Liver (tissue), 9 donors: ENCODE measurements around the gene TAF3. TPM values are rescaled to one million over a fixed set of nuclear protein-coding genes. Genes with fewer than 3 reads are reported as not detected.

Source experiments
- DNase-seq: peaks from one replicate; pipeline ENCODE4 v3.0.0-alpha.2; 2017; ENCODE audit warnings: low spot score
- H3K27ac ChIP-seq, 2 donors: one replicate each; pipeline ENCODE4 v1.7.0; 2013; ENCODE audit warnings: inconsistent platforms in 2 of 2, low read length in 2 of 2, control low read depth in 1 of 2, low read depth in 1 of 2, mild to moderate bottlenecking in 1 of 2
- H3K27me3 ChIP-seq, 4 donors: one replicate each; pipeline versions ENCODE4 v1.6.1 to v1.7.0; 2013; ENCODE audit warnings: low read length in 3 of 4, inconsistent platforms in 1 of 4, mild to moderate bottlenecking in 1 of 4, moderate library complexity in 1 of 4; ENCODE audit not compliant: control insufficient read depth in 4 of 4, insufficient read depth in 4 of 4
- H3K36me3 ChIP-seq, 4 donors: one replicate each; pipeline versions ENCODE4 v1.6.1 to v1.7.0; 2013; ENCODE audit warnings: low read length in 3 of 4, mild to moderate bottlenecking in 3 of 4, low read depth in 1 of 4, moderate library complexity in 1 of 4; ENCODE audit not compliant: control insufficient read depth in 4 of 4, insufficient read depth in 3 of 4
- H3K4me1 ChIP-seq, 4 donors: one replicate each; pipeline versions ENCODE4 v1.6.1 to v1.7.0; 2013; ENCODE audit warnings: low read length in 3 of 4, mild to moderate bottlenecking in 3 of 4, moderate library complexity in 1 of 4; ENCODE audit not compliant: control insufficient read depth in 4 of 4, insufficient read depth in 4 of 4
- H3K4me3 ChIP-seq, 3 donors: one replicate each; pipeline versions ENCODE4 v1.6.1 to v1.7.0; 2013; ENCODE audit warnings: low read length in 3 of 3, control low read depth in 1 of 3, low read depth in 1 of 3, mild to moderate bottlenecking in 1 of 3
- H3K9ac ChIP-seq, 2 donors: one replicate each; pipeline ENCODE4 v1.7.0; 2013; ENCODE audit warnings: low read length in 2 of 2, mild to moderate bottlenecking in 2 of 2, moderate library complexity in 2 of 2, control low read depth in 1 of 2, low read depth in 1 of 2
- H3K9me3 ChIP-seq, 4 donors: one replicate each; pipeline versions ENCODE4 v1.6.1 to v1.7.0; 2013; ENCODE audit warnings: low read length in 3 of 4; ENCODE audit not compliant: control insufficient read depth in 4 of 4
- EGR1 ChIP-seq, 2 donors: IDR thresholded peaks; 2 replicates each; pipeline ENCODE4 v1.6.1; 2016 to 2018; ENCODE audit warnings: antibody characterized with exemption in 2 of 2, low read depth in 2 of 2
- FOXA1 ChIP-seq: IDR thresholded peaks from 2 replicates; pipeline ENCODE4 v1.6.1; 2016; ENCODE audit warnings: antibody characterized with exemption
- FOXA2 ChIP-seq: IDR thresholded peaks from 2 replicates; pipeline ENCODE4 v1.6.1; 2016; ENCODE audit warnings: antibody characterized with exemption
- GABPA ChIP-seq, 2 donors: IDR thresholded peaks in 1 of 2; conservative IDR thresholded peaks in 1 of 2; 2 replicates each; pipeline ENCODE4 v1.6.1; 2016; ENCODE audit warnings: antibody characterized with exemption in 2 of 2, mild to moderate bottlenecking in 1 of 2, moderate library complexity in 1 of 2
- HNF4A ChIP-seq, 2 donors: conservative IDR thresholded peaks; 2 replicates each; pipeline ENCODE4 v1.6.1; 2016; ENCODE audit warnings: antibody characterized with exemption in 2 of 2, mild to moderate bottlenecking in 2 of 2
- HNF4G ChIP-seq: IDR thresholded peaks from 2 replicates; pipeline ENCODE4 v1.6.1; 2016; ENCODE audit warnings: antibody characterized with exemption
- JUND ChIP-seq, 2 donors: IDR thresholded peaks; 2 replicates each; pipeline ENCODE4 v1.6.1; 2016; ENCODE audit warnings: antibody characterized with exemption in 2 of 2
- NR2F2 ChIP-seq: IDR thresholded peaks from 2 replicates; pipeline ENCODE4 v1.6.1; 2016; ENCODE audit warnings: antibody characterized with exemption
- RAD21 ChIP-seq, 2 donors: IDR thresholded peaks; 2 replicates each; pipeline ENCODE4 v1.6.1; 2016; ENCODE audit warnings: antibody characterized with exemption in 2 of 2, mild to moderate bottlenecking in 2 of 2
- RXRA ChIP-seq, 2 donors: IDR thresholded peaks; 2 replicates each; pipeline ENCODE4 v1.6.1; 2017 to 2018; ENCODE audit warnings: antibody characterized with exemption in 2 of 2, mild to moderate bottlenecking in 1 of 2
- SP1 ChIP-seq: IDR thresholded peaks from 2 replicates; pipeline ENCODE4 v1.6.1; 2018; ENCODE audit warnings: antibody characterized with exemption, mild to moderate bottlenecking
- TAF1 ChIP-seq: conservative IDR thresholded peaks from 2 replicates; pipeline ENCODE4 v1.6.1; 2016; ENCODE audit warnings: antibody characterized with exemption, mild to moderate bottlenecking
- YY1 ChIP-seq: IDR thresholded peaks from 2 replicates; pipeline ENCODE4 v1.6.1; 2016; ENCODE audit warnings: antibody characterized with exemption, mild to moderate bottlenecking
- ZBTB33 ChIP-seq: IDR thresholded peaks from 2 replicates; pipeline ENCODE4 v1.6.1; 2016; ENCODE audit warnings: antibody characterized with exemption
- WGBS: extraction: QIAGEN DNeasy Blood & Tissue Kit; methylation state at CpG from one replicate; pipeline ENCODE4 v1.1.7; 2013; 5-methylcytosine and 5-hydroxymethylcytosine counted together
- polyA plus RNA-seq, 2 donors: library from polyadenylated mRNA; stranded (reverse) in 1 of 2; unstranded in 1 of 2; fragments of 200-250 nt in 1 of 2; fragments of >200 nt in 1 of 2; fragmentation: Nextera tagmentation in 1 of 2; extraction: Ambion mirVana in 1 of 2; gene quantifications; one replicate each; pipeline versions ENCODE4 v1.2.1 to v1.2.3, GENCODE V29; 2013 to 2015
- total RNA-seq, 2 donors: library from RNA; depleted of rRNA; stranded (reverse); fragments of >200 nt; gene quantifications; one replicate each; pipeline ENCODE4 v1.2.3, GENCODE V29; 2014
- TF ChIP-seq, protein P1 (sequence below): fragments of 150-350 bp; IDR thresholded peaks from 2 replicates; pipeline ENCODE4 v1.5.1; 2017; ENCODE audit warnings: improper control_type of control experiment, low read depth, low read length; ENCODE audit not compliant: missing input control
- TF ChIP-seq, protein P2 (sequence below): IDR thresholded peaks from 2 replicates; pipeline ENCODE4 v1.6.1; 2016; ENCODE audit warnings: antibody characterized with exemption, mild to moderate bottlenecking
- TF ChIP-seq, protein P3 (sequence below): IDR thresholded peaks from 2 replicates; pipeline ENCODE4 v1.6.1; 2016; ENCODE audit warnings: antibody characterized with exemption
- TF ChIP-seq, protein P4 (sequence below): IDR thresholded peaks from 2 replicates; pipeline ENCODE4 v1.6.1; 2016; ENCODE audit warnings: antibody characterized with exemption
- donor health status: healthy.
- donor health status: healthy.
- donor health status: healthy.
- donor health status: healthy.
- donor health status: healthy.

TAF3 gene
- total and polyA plus RNA-seq, 4 donors: 1.5 to 3.6 (median 1.9) TPM

DNA sequence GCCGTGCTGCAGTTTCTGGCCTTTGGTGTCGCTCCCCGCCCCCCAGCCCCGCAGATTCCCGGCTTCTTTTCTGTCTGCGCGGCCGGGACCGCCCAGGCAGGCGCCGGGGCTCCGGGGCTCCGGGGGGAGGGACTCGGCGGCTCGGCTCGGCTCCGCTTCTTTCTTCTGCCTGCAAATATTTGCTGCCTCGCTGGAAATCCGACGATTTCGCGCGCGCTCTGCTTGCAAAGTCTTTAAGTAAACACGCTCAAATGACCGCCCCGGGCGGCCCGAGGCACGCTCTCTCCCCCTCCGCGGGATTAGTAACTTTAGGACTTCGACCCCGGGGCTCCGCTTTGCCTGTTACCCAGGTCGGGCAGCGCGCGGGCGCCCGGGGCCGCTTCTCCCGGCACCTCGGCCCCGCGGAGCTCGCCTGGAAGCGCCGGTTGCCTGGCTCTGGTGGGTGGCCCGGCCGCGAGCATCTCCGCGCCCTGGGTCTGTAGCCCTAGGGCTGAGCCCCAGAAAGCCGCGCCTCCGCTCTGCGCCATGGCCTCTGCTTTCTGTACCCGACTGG is 232.3 kb downstream of the TAF3 start:
- TF ChIP-seq HNF4A (conservative IDR thresholded peaks at IDR 0.05) (peak; percentile 77 to 82), SP1 (peak; percentile 66), JUND (IDR thresholded peaks at IDR 0.05) (no peak), RAD21 (IDR thresholded peaks at IDR 0.05) (peak; percentile 13 to 23), FOXA2 (peak; percentile 60), GABPA (IDR thresholded peaks at IDR 0.05 in 1 of 2, conservative IDR thresholded peaks at IDR 0.05 in 1 of 2) (no peak), RXRA (IDR thresholded peaks at IDR 0.05) (peak in 1 of 2 donors; percentile 18), EGR1 (IDR thresholded peaks at IDR 0.05; ENCODE audit: low read depth in 2 of 2) (no peak), YY1 (peak; percentile 23), NR2F2 (no peak), HNF4G (peak; percentile 39), TAF1 (no peak), ZBTB33 (no peak), FOXA1 (peak; percentile 33)
- TF ChIP-seq, protein P1, sequence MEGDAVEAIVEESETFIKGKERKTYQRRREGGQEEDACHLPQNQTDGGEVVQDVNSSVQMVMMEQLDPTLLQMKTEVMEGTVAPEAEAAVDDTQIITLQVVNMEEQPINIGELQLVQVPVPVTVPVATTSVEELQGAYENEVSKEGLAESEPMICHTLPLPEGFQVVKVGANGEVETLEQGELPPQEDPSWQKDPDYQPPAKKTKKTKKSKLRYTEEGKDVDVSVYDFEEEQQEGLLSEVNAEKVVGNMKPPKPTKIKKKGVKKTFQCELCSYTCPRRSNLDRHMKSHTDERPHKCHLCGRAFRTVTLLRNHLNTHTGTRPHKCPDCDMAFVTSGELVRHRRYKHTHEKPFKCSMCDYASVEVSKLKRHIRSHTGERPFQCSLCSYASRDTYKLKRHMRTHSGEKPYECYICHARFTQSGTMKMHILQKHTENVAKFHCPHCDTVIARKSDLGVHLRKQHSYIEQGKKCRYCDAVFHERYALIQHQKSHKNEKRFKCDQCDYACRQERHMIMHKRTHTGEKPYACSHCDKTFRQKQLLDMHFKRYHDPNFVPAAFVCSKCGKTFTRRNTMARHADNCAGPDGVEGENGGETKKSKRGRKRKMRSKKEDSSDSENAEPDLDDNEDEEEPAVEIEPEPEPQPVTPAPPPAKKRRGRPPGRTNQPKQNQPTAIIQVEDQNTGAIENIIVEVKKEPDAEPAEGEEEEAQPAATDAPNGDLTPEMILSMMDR: no peak
- TF ChIP-seq, protein P2, sequence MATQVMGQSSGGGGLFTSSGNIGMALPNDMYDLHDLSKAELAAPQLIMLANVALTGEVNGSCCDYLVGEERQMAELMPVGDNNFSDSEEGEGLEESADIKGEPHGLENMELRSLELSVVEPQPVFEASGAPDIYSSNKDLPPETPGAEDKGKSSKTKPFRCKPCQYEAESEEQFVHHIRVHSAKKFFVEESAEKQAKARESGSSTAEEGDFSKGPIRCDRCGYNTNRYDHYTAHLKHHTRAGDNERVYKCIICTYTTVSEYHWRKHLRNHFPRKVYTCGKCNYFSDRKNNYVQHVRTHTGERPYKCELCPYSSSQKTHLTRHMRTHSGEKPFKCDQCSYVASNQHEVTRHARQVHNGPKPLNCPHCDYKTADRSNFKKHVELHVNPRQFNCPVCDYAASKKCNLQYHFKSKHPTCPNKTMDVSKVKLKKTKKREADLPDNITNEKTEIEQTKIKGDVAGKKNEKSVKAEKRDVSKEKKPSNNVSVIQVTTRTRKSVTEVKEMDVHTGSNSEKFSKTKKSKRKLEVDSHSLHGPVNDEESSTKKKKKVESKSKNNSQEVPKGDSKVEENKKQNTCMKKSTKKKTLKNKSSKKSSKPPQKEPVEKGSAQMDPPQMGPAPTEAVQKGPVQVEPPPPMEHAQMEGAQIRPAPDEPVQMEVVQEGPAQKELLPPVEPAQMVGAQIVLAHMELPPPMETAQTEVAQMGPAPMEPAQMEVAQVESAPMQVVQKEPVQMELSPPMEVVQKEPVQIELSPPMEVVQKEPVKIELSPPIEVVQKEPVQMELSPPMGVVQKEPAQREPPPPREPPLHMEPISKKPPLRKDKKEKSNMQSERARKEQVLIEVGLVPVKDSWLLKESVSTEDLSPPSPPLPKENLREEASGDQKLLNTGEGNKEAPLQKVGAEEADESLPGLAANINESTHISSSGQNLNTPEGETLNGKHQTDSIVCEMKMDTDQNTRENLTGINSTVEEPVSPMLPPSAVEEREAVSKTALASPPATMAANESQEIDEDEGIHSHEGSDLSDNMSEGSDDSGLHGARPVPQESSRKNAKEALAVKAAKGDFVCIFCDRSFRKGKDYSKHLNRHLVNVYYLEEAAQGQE: no peak
- TF ChIP-seq, protein P3, sequence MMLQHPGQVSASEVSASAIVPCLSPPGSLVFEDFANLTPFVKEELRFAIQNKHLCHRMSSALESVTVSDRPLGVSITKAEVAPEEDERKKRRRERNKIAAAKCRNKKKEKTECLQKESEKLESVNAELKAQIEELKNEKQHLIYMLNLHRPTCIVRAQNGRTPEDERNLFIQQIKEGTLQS: no peak
- TF ChIP-seq, protein P4, sequence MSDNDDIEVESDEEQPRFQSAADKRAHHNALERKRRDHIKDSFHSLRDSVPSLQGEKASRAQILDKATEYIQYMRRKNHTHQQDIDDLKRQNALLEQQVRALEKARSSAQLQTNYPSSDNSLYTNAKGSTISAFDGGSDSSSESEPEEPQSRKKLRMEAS: no peak
- no peak overlapping the region for H3K27ac ChIP-seq
- peaks cover 25 to 60% (median 33%) of the 10 kb centered on the region in 4 donors for H3K4me1 ChIP-seq
- 2% methylated on average over 60 of the region's 60 CpGs for WGBS
- peak; percentile 69 for DNase-seq
- no peaks in the 10 kb centered on the region for H3K9me3 ChIP-seq
- H3K36me3 ChIP-seq: no peaks in the 10 kb centered on the region
- H3K9ac ChIP-seq: no peak overlapping the region
- peaks cover 6 to 18% (median 16%) of the 10 kb centered on the region in 4 donors for H3K27me3 ChIP-seq
- H3K4me3 ChIP-seq: peak overlapping the region; percentile 2 to 58 (median 53)
